ENCODE data around the gene STK32B. TPM values are rescaled to one million over a fixed set of nuclear protein-coding genes. Genes with fewer than 3 reads are reported as not detected.

STK32B gene
- total RNA-seq, 1 experiment from 2014 or later, result 11.6 TPM

- CTCF ChIA-PET, result no interaction called here
- Histone ChIP-seq H3K9me3 (ENCODE audit: control insufficient read depth, insufficient read depth, low read depth, low read length) (no peaks in the 10 kb centered on the region), H3K27me3 (ENCODE audit: control insufficient read depth, insufficient read depth, low read length) (no peaks in the 10 kb centered on the region), H3K4me3 (ENCODE audit: low read depth in 2 of 2, low read length in 2 of 2) (no peak overlapping the region), H3K36me3 (ENCODE audit: control insufficient read depth, insufficient read depth, low read length) (no peaks in the 10 kb centered on the region), H3K4me1 (ENCODE audit: control insufficient read depth, insufficient read depth, low read length) (no peaks in the 10 kb centered on the region), H3K27ac (ENCODE audit: low read length) (no peak overlapping the region)
- DNase-seq (ENCODE audit: low read depth, low spot score), result no peak
- BruUV-seq (replicated peaks), result no TSS peak
- no peak for ATAC-seq
- POLR2A ChIA-PET, result no interaction called here
- TF ChIP-seq TCF7L2 (IDR thresholded peaks at IDR 0.05; ENCODE audit: low read depth, low read length) (no peak), REST (IDR thresholded peaks at IDR 0.05; ENCODE audit: insufficient read depth in 1 of 2, low read depth in 2 of 2, low read length in 1 of 2) (no peak), SIN3A (IDR thresholded peaks at IDR 0.05; ENCODE audit: borderline replicate concordance, insufficient read depth, low read depth, low read length) (no peak), POLR2AphosphoS5 (IDR thresholded peaks at IDR 0.05; ENCODE audit: low read depth, low read length) (no peak), CTCF (IDR thresholded peaks at IDR 0.05) (no peak)
- in situ Hi-C loops (cut with HindIII; ENCODE audit: low pct_unique_long_range_greater_than_20kb, low sequenced_read_pairs), result no loop called here
- intact Hi-C loops (cut with micrococcal nuclease; ENCODE audit: unreplicated experiment), result loop anchor here (10.0 kb wide), 1 partner anchor 325 kb away; the partner anchor contains the start of gene STK32B
Measured at GRCh38 chr4:5379895-5380294, 328.6 kb downstream of the STK32B start.

- Histone ChIP-seq H3K27me3 (ENCODE audit: control insufficient read depth, insufficient read depth, low read length) (no peaks in the 10 kb centered on the region), H3K27ac (ENCODE audit: low read length) (no peak overlapping the region), H3K36me3 (ENCODE audit: control insufficient read depth, insufficient read depth, low read length) (no peaks in the 10 kb centered on the region), H3K4me3 (ENCODE audit: low read depth in 2 of 2, low read length in 2 of 2) (no peak overlapping the region), H3K4me1 (ENCODE audit: control insufficient read depth, insufficient read depth, low read length) (no peaks in the 10 kb centered on the region), H3K9me3 (ENCODE audit: control insufficient read depth, insufficient read depth, low read depth, low read length) (no peaks in the 10 kb centered on the region)
- in situ Hi-C loops (cut with HindIII; ENCODE audit: low pct_unique_long_range_greater_than_20kb, low sequenced_read_pairs) (no loop called here), intact Hi-C loops (cut with micrococcal nuclease; ENCODE audit: unreplicated experiment) (no loop called here)
- DNase-seq (ENCODE audit: low read depth, low spot score) (peak; percentile 64), ATAC-seq (peak; percentile 78)
- POLR2A ChIA-PET, result no interaction called here
- CTCF ChIA-PET, result no interaction called here
- no TSS peak for BruUV-seq (replicated peaks)
- TF ChIP-seq CTCF (IDR thresholded peaks at IDR 0.05), result no peak
Measured at GRCh38 chr4:5381961-5382441, 330.7 kb downstream of the STK32B start.

Measured in Panc1 (cell line).